IPS DF 6.9 (cell line): ENCODE measurements around the gene UVRAG.

Experiments used
- DNase-seq: peaks from one replicate; pipeline ENCODE4 v3.0.0-alpha.2; 2013; ENCODE audit warnings: low read depth, low spot score
- H3K27ac ChIP-seq: one replicate; pipeline ENCODE4 v1.5.1; 2013; ENCODE audit warnings: low read length, control low read depth
- H3K27me3 ChIP-seq: 2 replicates; pipeline ENCODE4 v1.6.1; 2013; ENCODE audit warnings: mild to moderate bottlenecking, low read length; ENCODE audit not compliant: control insufficient read depth, insufficient read depth
- H3K36me3 ChIP-seq: 2 replicates; pipeline ENCODE4 v1.6.1; 2013; ENCODE audit warnings: low read length; ENCODE audit not compliant: control insufficient read depth, insufficient read depth
- H3K4me1 ChIP-seq: 2 replicates; pipeline ENCODE4 v1.6.1; 2013; ENCODE audit warnings: low read length; ENCODE audit not compliant: control insufficient read depth, insufficient read depth
- H3K4me3 ChIP-seq: 2 replicates; pipeline ENCODE4 v1.5.1; 2013; ENCODE audit warnings: mild to moderate bottlenecking, low read length
- H3K9me3 ChIP-seq: 2 replicates; pipeline ENCODE4 v1.6.1; 2013; ENCODE audit warnings: low read length, inconsistent platforms; ENCODE audit not compliant: control insufficient read depth, insufficient read depth
- WGBS: extraction: QIAGEN DNeasy Blood & Tissue Kit; methylation state at CpG from one replicate; pipeline ENCODE4 v1.1.7; 2013; ENCODE audit warnings: mixed read lengths, missing lambda C conversion rate; ENCODE audit not compliant: insufficient read length, insufficient coverage; 5-methylcytosine and 5-hydroxymethylcytosine counted together

Gene UVRAG

GRCh38 chr11:76172583-76172982, 357.6 kb downstream of the UVRAG start:
- H3K27me3 ChIP-seq = no peaks in the 10 kb centered on the region
- no peaks in the 10 kb centered on the region for H3K36me3 ChIP-seq
- H3K4me1 ChIP-seq = peaks cover 3% of the 10 kb centered on the region; the same call in 1 of the 2 replicates
- no peak overlapping the region for H3K4me3 ChIP-seq
- H3K9me3 ChIP-seq = no peaks in the 10 kb centered on the region
- no peak overlapping the region for H3K27ac ChIP-seq
- DNase-seq = no peak
- WGBS = no CpG with 5 or more reads among the region's 13 CpGs

GRCh38 chr11:76173663-76174062, 358.7 kb downstream of the UVRAG start:
- no peak overlapping the region for H3K4me3 ChIP-seq
- no peaks in the 10 kb centered on the region for H3K9me3 ChIP-seq
- WGBS = no CpG with 5 or more reads among the region's 8 CpGs
- no peak for DNase-seq
- no peaks in the 10 kb centered on the region for H3K27me3 ChIP-seq
- no peaks in the 10 kb centered on the region for H3K36me3 ChIP-seq
- no peak overlapping the region for H3K27ac ChIP-seq
- H3K4me1 ChIP-seq = peaks cover 3% of the 10 kb centered on the region; the same call in 1 of the 2 replicates

GRCh38 chr11:76174330-76174729, 359.3 kb downstream of the UVRAG start:
- Histone ChIP-seq H3K4me3 (no peak overlapping the region), H3K27ac (no peak overlapping the region), H3K27me3 (no peaks in the 10 kb centered on the region), H3K4me1 (peaks cover 3% of the 10 kb centered on the region; the same call in 1 of the 2 replicates), H3K36me3 (no peaks in the 10 kb centered on the region), H3K9me3 (no peaks in the 10 kb centered on the region)
- 100% methylated on average over 1 of the region's 5 CpGs for WGBS
- DNase-seq = no peak

- no peaks in the 10 kb centered on the region for H3K36me3 ChIP-seq
- H3K27me3 ChIP-seq = no peaks in the 10 kb centered on the region
- no peaks in the 10 kb centered on the region for H3K9me3 ChIP-seq
- DNase-seq = no peak
- WGBS = no CpG with 5 or more reads among the region's 4 CpGs
- H3K27ac ChIP-seq = no peak overlapping the region
- H3K4me3 ChIP-seq = no peak overlapping the region
- H3K4me1 ChIP-seq = peaks cover 3% of the 10 kb centered on the region; the same call in 1 of the 2 replicates
These were observed 360.8 kb downstream of the UVRAG start for GRCh38 chr11:76175783-76176182.

GRCh38 chr11:76176463-76176862, 361.5 kb downstream of the UVRAG start:
- Histone ChIP-seq H3K9me3 (no peaks in the 10 kb centered on the region), H3K4me1 (peaks cover 3% of the 10 kb centered on the region; the same call in 1 of the 2 replicates), H3K36me3 (no peaks in the 10 kb centered on the region), H3K27ac (no peak overlapping the region), H3K4me3 (no peak overlapping the region), H3K27me3 (no peaks in the 10 kb centered on the region)
- no peak for DNase-seq
- WGBS = no CpG with 5 or more reads among the region's 9 CpGs

GRCh38 chr11:76177250-76177686, 362.3 kb downstream of the UVRAG start:
- no peak for DNase-seq
- Histone ChIP-seq H3K4me1 (peaks cover 3% of the 10 kb centered on the region; the same call in 1 of the 2 replicates), H3K27me3 (no peaks in the 10 kb centered on the region), H3K4me3 (no peak overlapping the region), H3K27ac (no peak overlapping the region), H3K36me3 (no peaks in the 10 kb centered on the region), H3K9me3 (no peaks in the 10 kb centered on the region)
- WGBS = no CpG with 5 or more reads among the region's 6 CpGs

- no peak overlapping the region for H3K4me3 ChIP-seq
- no peaks in the 10 kb centered on the region for H3K36me3 ChIP-seq
- H3K9me3 ChIP-seq = no peaks in the 10 kb centered on the region
- no peak overlapping the region for H3K27ac ChIP-seq
- no CpG with 5 or more reads among the region's 13 CpGs for WGBS
- no peaks in the 10 kb centered on the region for H3K27me3 ChIP-seq
- no peak for DNase-seq
- peaks cover 3% of the 10 kb centered on the region; the same call in 1 of the 2 replicates for H3K4me1 ChIP-seq
These were observed 364.1 kb downstream of the UVRAG start for GRCh38 chr11:76179147-76179546.

GRCh38 chr11:76181371-76181770, 366.4 kb downstream of the UVRAG start:
- no peaks in the 10 kb centered on the region for H3K4me1 ChIP-seq
- H3K27ac ChIP-seq = no peak overlapping the region
- no peaks in the 10 kb centered on the region for H3K36me3 ChIP-seq
- no CpG with 5 or more reads among the region's 15 CpGs for WGBS
- DNase-seq = no peak
- no peak overlapping the region for H3K4me3 ChIP-seq
- H3K9me3 ChIP-seq = no peaks in the 10 kb centered on the region
- no peaks in the 10 kb centered on the region for H3K27me3 ChIP-seq

GRCh38 chr11:76184551-76184993, 369.6 kb downstream of the UVRAG start:
- Histone ChIP-seq H3K27ac (no peak overlapping the region), H3K4me1 (no peaks in the 10 kb centered on the region), H3K4me3 (no peak overlapping the region), H3K36me3 (no peaks in the 10 kb centered on the region), H3K27me3 (no peaks in the 10 kb centered on the region), H3K9me3 (no peaks in the 10 kb centered on the region)
- WGBS = no CpG with 5 or more reads among the region's 7 CpGs
- DNase-seq = no peak

GRCh38 chr11:76185511-76185910, 370.5 kb downstream of the UVRAG start:
- H3K4me1 ChIP-seq = no peaks in the 10 kb centered on the region
- DNase-seq = no peak
- no peaks in the 10 kb centered on the region for H3K27me3 ChIP-seq
- no peak overlapping the region for H3K4me3 ChIP-seq
- no CpG with 5 or more reads among the region's 10 CpGs for WGBS
- H3K36me3 ChIP-seq = no peaks in the 10 kb centered on the region
- no peak overlapping the region for H3K27ac ChIP-seq
- no peaks in the 10 kb centered on the region for H3K9me3 ChIP-seq

GRCh38 chr11:76185931-76186401, 371.0 kb downstream of the UVRAG start:
- no CpG with 5 or more reads among the region's 15 CpGs for WGBS
- no peaks in the 10 kb centered on the region for H3K9me3 ChIP-seq
- no peaks in the 10 kb centered on the region for H3K27me3 ChIP-seq
- no peak overlapping the region for H3K4me3 ChIP-seq
- no peaks in the 10 kb centered on the region for H3K4me1 ChIP-seq
- no peak overlapping the region for H3K27ac ChIP-seq
- DNase-seq = no peak
- no peaks in the 10 kb centered on the region for H3K36me3 ChIP-seq
